Ovary (tissue), 3 donors: ENCODE measurements around the gene CDC42SE2.

Source experiments
- POLR2A ChIP-seq: fragments of 450-650 bp; IDR thresholded peaks from one replicate; pipeline ENCODE4 v1.6.1; 2017; ENCODE audit warnings: antibody characterized with exemption, mild to moderate bottlenecking, moderate library complexity
- TF ChIP-seq, protein P1 (sequence below), 3 donors: fragments of 450-650 bp in 2 of 3; fragments of 200-600 bp in 1 of 3; IDR thresholded peaks; one replicate each; pipeline versions ENCODE4 v1.5.1 to v1.8.0; 2016 to 2022; ENCODE audit warnings: antibody characterized with exemption in 3 of 3, mild to moderate bottlenecking in 1 of 3
- donor health status: DM: no; HTN: no; CAD: no.

DNA sequence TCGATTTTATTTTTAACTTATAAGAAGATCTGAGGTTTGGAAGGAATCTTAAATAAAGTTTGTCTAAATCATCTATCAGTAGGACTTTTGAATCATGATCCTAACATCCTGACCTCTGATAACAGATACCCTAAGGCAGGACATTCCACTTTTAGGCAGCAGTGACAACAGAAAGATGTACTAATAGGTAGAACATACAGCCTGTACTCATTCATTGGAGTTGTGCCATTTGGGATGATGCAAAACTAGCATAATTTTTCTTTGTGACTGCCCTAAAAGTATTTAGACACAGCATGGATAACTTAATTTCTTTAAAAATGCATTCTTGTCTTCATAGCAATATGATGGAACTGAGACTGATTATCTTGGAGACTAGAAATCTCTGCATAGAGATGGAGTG is 39.7 kb downstream of the CDC42SE2 start:
- TF ChIP-seq, protein P1, sequence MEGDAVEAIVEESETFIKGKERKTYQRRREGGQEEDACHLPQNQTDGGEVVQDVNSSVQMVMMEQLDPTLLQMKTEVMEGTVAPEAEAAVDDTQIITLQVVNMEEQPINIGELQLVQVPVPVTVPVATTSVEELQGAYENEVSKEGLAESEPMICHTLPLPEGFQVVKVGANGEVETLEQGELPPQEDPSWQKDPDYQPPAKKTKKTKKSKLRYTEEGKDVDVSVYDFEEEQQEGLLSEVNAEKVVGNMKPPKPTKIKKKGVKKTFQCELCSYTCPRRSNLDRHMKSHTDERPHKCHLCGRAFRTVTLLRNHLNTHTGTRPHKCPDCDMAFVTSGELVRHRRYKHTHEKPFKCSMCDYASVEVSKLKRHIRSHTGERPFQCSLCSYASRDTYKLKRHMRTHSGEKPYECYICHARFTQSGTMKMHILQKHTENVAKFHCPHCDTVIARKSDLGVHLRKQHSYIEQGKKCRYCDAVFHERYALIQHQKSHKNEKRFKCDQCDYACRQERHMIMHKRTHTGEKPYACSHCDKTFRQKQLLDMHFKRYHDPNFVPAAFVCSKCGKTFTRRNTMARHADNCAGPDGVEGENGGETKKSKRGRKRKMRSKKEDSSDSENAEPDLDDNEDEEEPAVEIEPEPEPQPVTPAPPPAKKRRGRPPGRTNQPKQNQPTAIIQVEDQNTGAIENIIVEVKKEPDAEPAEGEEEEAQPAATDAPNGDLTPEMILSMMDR (IDR thresholded peaks at IDR 0.05) = no peak
- no peak for TF ChIP-seq POLR2A
